Forelimb muscle (tissue), 1 donor: ENCODE results near the gene RNF182. TPM values are rescaled to one million over a fixed set of nuclear protein-coding genes. Genes with fewer than 3 reads are reported as not detected.
"Not testable (repeated sequence)": the region's sequence is repeated elsewhere in the genome, so short reads cannot be mapped to it uniquely, and the experiment has no call there.

ENCODE experiments used
- DNase-seq: peaks from one replicate; pipeline ENCODE4 v3.0.0-alpha.2; 2013; ENCODE audit warnings: low read depth
- polyA plus RNA-seq: library from polyadenylated mRNA; unstranded; fragments of 120-200 nt; gene quantifications from one replicate; pipeline ENCODE4 v1.2.1, GENCODE V29; 2013; ENCODE audit not compliant: insufficient read length

The RNF182 gene
- polyA plus RNA-seq, 1 donor, result 0.87 TPM

- DNase-seq, result no peak
These were observed 76.7 kb downstream of the RNF182 start for GRCh38 chr6:14001329-14002012.

DNA sequence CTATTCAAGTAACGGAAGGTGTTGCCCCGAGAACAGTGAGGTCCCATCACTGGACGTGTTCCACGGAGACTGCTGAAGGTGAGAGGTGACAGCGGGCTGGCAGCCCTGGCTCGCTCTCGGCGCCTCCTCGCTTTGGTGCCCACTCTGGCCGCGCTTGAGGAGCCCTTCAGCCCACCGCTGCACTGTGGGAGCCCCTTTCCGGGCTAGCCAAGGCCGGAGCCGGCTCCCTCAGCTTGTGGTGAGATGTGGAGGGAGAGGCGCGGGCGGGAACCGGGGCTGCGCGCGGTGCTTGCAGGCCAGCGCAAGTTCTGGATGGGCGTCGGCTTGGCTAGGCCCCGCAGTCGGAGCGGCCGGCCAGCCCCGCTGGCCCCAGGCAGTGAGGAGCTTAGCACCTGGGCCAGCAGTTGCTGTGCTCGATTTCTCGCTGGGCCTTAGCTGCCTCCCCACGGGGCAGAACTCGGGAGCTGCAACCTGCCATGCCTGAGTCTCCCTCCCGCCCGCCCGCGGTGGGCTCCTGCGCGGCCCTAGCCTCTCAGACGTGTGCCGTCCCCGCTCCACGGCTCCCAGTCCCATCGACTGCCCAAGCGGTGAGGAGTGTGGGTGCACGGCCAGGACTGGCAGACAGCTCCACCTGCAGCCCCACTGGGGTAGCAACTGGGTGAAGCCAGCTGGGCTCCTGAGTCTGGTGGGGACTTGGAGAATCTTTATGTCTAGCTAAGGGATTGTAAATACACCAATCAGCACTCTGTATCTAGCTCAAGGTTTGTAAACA, 77.6 kb downstream of the RNF182 start:
- no peak for DNase-seq

- no peak for DNase-seq
These were observed 79.5 kb downstream of the RNF182 start for GRCh38 chr6:14004258-14004657.

- DNase-seq, result no peak
These were observed 84.1 kb downstream of the RNF182 start for GRCh38 chr6:14008809-14009208.

GRCh38 chr6:14009431-14009830, 84.7 kb downstream of the RNF182 start:
- no peak for DNase-seq

DNA sequence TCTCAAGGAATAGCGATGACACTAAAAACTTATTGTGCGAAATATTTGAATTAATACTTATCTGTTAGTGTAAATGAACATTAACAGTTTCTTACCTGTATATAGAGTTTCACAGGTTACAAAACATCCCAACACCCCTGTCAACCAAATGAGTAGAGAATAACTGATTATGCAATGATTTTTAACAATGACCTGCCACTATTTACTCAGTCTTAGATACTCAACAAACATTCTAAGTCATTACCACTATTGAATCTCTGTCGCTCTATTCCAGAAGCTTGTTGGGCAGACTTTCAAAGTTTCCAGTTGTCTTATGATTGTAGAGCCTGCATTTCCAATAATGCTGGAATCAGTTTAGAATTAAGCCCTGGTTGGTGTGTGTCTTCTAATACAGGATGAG, 85.5 kb downstream of the RNF182 start:
- no peak for DNase-seq

GRCh38 chr6:14012313-14013030, 87.7 kb downstream of the RNF182 start:
- DNase-seq, result no peak

- DNase-seq, result no peak
These were observed 91.2 kb downstream of the RNF182 start for GRCh38 chr6:14015964-14016363.

GRCh38 chr6:14016432-14016831, 91.7 kb downstream of the RNF182 start:
- no peak for DNase-seq

- no peak for DNase-seq
These were observed 92.3 kb downstream of the RNF182 start for GRCh38 chr6:14016935-14017625.

GRCh38 chr6:14017626-14018475, 93.1 kb downstream of the RNF182 start:
- no peak for DNase-seq

DNA sequence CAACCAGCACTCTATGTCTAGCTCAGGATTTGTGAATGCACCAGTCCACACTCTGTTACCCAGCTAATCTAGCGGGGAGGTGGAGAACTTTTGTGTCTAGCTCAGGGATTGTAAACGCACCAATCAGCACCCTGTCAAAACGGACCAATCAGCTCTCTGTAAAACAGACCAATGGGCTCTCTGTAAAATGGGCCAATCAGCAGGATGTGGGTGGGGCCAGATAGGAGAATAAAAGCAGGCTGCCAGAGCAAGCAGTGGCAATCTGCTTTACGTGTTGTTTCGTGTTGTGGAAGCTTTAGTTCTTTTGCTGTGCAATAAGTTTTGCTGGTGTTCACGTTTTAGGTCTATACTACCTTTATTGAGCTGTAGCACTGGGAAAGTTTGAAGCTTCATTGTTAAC, 93.8 kb downstream of the RNF182 start:
- not testable (repeated sequence) for DNase-seq

DNA sequence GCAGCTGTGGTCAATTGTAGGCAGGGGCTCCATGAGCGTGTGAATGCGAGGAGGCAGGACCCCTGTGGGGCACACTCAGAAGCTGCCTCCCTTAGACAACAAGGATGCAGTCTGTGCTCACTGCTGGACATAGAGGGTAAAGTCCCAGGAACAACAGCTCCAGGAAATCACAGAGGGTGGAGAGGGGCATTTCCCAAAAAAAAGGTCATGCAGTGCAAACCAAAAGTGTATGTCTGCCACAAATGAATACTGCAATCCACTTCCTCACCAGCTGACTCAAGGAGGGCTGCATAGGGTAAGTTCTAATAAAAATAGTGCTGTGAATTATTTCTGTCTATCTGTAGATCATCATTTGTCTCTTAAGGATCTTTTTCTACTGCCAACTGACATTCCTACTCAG, 95.8 kb downstream of the RNF182 start:
- DNase-seq, result no peak

GRCh38 chr6:14021449-14021848, 96.7 kb downstream of the RNF182 start:
- no peak for DNase-seq

DNA sequence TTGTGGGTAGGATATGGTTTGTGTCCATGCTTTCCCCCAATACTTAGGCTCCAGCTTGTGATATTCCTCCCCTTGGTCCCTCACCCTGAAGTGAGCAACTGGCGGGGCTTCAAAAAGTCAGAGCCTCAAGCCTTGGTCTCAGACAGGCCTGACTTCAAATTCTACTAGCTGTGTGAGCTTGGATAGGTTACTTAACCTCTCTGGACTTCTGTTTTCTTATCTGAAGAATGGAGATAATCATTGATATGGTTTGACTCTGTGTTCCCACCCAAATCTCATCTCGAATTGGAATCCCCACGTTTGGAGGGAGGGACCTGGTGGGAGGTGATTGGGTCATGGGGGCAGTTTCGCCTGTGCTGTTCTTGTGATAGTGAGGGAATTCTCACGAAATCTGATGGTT, 97.9 kb downstream of the RNF182 start:
- DNase-seq, result no peak

- no peak for DNase-seq
These were observed 99.1 kb downstream of the RNF182 start for GRCh38 chr6:14023855-14024254.

- no peak for DNase-seq
These were observed 100.4 kb downstream of the RNF182 start for GRCh38 chr6:14025160-14025559.

GRCh38 chr6:14026831-14027539, 102.2 kb downstream of the RNF182 start:
- DNase-seq, result no peak

DNA sequence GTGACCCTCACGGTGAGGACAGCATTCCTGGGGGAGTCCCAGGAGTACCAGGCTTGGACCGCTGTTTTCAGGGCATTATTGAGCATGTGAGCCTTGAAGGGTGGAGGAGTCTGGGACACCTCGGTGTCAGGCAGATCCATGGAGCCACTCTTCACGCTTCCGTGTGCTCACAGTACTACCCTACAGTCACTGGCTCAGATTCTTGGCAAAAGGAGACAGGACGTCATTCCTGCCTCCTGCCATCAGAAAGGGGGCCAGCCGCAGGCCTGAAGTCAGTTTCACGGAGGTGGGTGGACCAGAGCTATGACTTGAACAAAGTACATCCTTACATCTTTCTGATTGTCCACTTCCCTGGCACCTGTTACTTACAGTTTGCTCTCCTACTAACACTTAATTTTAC, 103.9 kb downstream of the RNF182 start:
- no peak for DNase-seq

DNA sequence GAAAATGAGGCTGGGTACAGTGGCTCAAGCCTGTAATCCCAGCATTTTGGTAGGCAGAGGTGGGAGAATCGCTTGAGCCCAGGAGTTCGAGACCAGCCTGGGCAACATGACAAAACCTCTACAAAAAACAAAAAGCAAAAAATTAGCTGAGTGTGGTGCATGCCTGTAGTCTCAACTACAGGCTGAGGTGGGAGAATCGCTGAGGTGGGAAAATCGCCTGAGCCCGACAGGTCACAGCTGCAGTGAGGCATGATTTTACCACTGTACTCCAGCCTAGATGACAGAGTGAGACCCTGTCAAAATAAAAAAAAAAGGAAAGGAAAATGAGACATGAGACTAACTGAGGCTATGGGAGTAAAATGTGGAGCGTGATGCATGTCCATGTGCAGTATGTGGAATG, 104.9 kb downstream of the RNF182 start:
- DNase-seq, result no peak
